Sigmoid colon (tissue), 7 donors: Measurements from ENCODE around the gene LRRC74B. TPM values are rescaled to one million over a fixed set of nuclear protein-coding genes. Genes with fewer than 3 reads are reported as not detected.

Experiments used
- DNase-seq: peaks from one replicate; pipeline ENCODE4 v3.0.0-alpha.2; 2019
- H3K27ac ChIP-seq, 4 donors: fragments of 200-600 bp; sonication (generic); one replicate each; pipeline ENCODE4 v1.5.1; 2016 to 2019; ENCODE audit warnings: mild to moderate bottlenecking in 1 of 4
- H3K27me3 ChIP-seq, 3 donors: fragments of 200-600 bp; sonication (generic); one replicate each; pipeline ENCODE4 v1.5.1; 2019; ENCODE audit warnings: mild to moderate bottlenecking in 1 of 3
- H3K36me3 ChIP-seq, 4 donors: fragments of 200-600 bp; sonication (generic); one replicate each; pipeline ENCODE4 v1.5.1; 2016 to 2019
- H3K4me1 ChIP-seq, 4 donors: fragments of 200-600 bp; sonication (generic); one replicate each; pipeline ENCODE4 v1.5.1; 2017 to 2019
- H3K4me3 ChIP-seq, 4 donors: fragments of 200-600 bp; sonication (generic); one replicate each; pipeline ENCODE4 v1.5.1; 2017 to 2019; ENCODE audit warnings: mild to moderate bottlenecking in 2 of 4, moderate library complexity in 1 of 4
- H3K9me3 ChIP-seq, 4 donors: fragments of 200-600 bp in 3 of 4; sonication (generic) in 3 of 4; one replicate each; pipeline versions ENCODE4 v1.5.1 to v1.6.1; 2013 to 2019
- CTCF ChIP-seq, 4 experiments: fragments of 450-650 bp in 3 of 4; fragments of 200-600 bp in 1 of 4; IDR thresholded peaks; one replicate each; pipeline ENCODE4 v1.5.1; 2016 to 2019; ENCODE audit warnings: antibody characterized with exemption in 4 of 4, mild to moderate bottlenecking in 3 of 4, moderate library complexity in 2 of 4
- EP300 ChIP-seq, 4 donors: sonication (generic); formaldehyde crosslinking; IDR thresholded peaks; one replicate each; pipeline ENCODE4 v1.6.1; 2017; ENCODE audit warnings: antibody characterized with exemption in 4 of 4
- POLR2A ChIP-seq, 2 donors: fragments of 450-650 bp; IDR thresholded peaks; one replicate each; pipeline ENCODE4 v1.6.1; 2016; ENCODE audit warnings: antibody characterized with exemption in 2 of 2, mild to moderate bottlenecking in 2 of 2, moderate library complexity in 2 of 2
- POLR2AphosphoS5 ChIP-seq, 4 donors: sonication (generic); formaldehyde crosslinking; IDR thresholded peaks; one replicate each; pipeline ENCODE4 v1.6.1; 2017; ENCODE audit warnings: antibody characterized with exemption in 4 of 4
- WGBS, 2 donors: extraction: QIAGEN DNeasy Blood & Tissue Kit; methylation state at CpG; one replicate each; pipeline ENCODE4 v1.1.7; 2013; 5-methylcytosine and 5-hydroxymethylcytosine counted together
- intact Hi-C: fragments of 100-400 bp; cut with DNase I; formaldehyde crosslinking; loops from one replicate; pipeline ENCODE4 v1.15.1; 2023
- polyA plus RNA-seq, 3 donors: library from polyadenylated mRNA; stranded (reverse); fragments of 200-250 nt; gene quantifications; one replicate each; pipeline ENCODE4 v1.2.3, GENCODE V29; 2013
- total RNA-seq, 4 donors: library from RNA; depleted of rRNA; stranded (reverse); fragments of >200 nt; gene quantifications; one replicate each; pipeline ENCODE4 v1.1.0, GENCODE V29; 2016
- donor health status: healthy with polysubstance abuse.
- donor health status: Bipolar disorder and iron deficiency.
- donor health status: healthy.

The LRRC74B gene
- total and polyA plus RNA-seq, 7 donors, result under 0.01 to 0.06 TPM; not detected in 5

- H3K9me3 ChIP-seq, result no peaks in the 10 kb centered on the region
- peaks cover 0 to 24% (median 22%) of the 10 kb centered on the region in 4 donors for H3K4me1 ChIP-seq
- H3K4me3 ChIP-seq, result peak within 1 kb of the TSS; percentile 37 to 57 (median 50)
- no peaks in the 10 kb centered on the region for H3K27me3 ChIP-seq
- H3K27ac ChIP-seq, result peak within 1 kb of the TSS; percentile 68 to 82 (median 74)
- no peak for DNase-seq
- TF ChIP-seq POLR2A (IDR thresholded peaks at IDR 0.05) (no peak), EP300 (IDR thresholded peaks at IDR 0.05) (no peak), POLR2AphosphoS5 (IDR thresholded peaks at IDR 0.05) (no peak)
- no peaks in the 10 kb centered on the region for H3K36me3 ChIP-seq
- WGBS, 2 donors, result 34 to 43% methylated on average over 12 of the region's 12 CpGs
- intact Hi-C loops, result no loop called here
Observed at GRCh38 chr22:21014726-21015465, 30.9 kb upstream of the LRRC74B start, which contains the start of gene P2RX6. Gene P2RX6 (plus strand): TSS chr22:21015165. CDS start chr22:21015175, 10 bp downstream.

GRCh38 chr22:21015466-21016006 lies 30.2 kb upstream of the LRRC74B start:
- H3K4me1 ChIP-seq, result peaks cover 0 to 24% (median 22%) of the 10 kb centered on the region in 4 donors
- H3K27ac ChIP-seq, result no peak overlapping the region
- DNase-seq, result no peak
- intact Hi-C loops, result no loop called here
- TF ChIP-seq POLR2A (IDR thresholded peaks at IDR 0.05) (no peak), POLR2AphosphoS5 (IDR thresholded peaks at IDR 0.05) (no peak), CTCF (IDR thresholded peaks at IDR 0.05) (no peak), EP300 (IDR thresholded peaks at IDR 0.05) (no peak)
- no peaks in the 10 kb centered on the region for H3K27me3 ChIP-seq
- no peaks in the 10 kb centered on the region for H3K36me3 ChIP-seq
- H3K4me3 ChIP-seq, result no peak overlapping the region
- WGBS, 2 donors, result 73 to 75% methylated on average over 10 of the region's 10 CpGs
- no peaks in the 10 kb centered on the region for H3K9me3 ChIP-seq

GRCh38 chr22:21016644-21017420 lies 28.9 kb upstream of the LRRC74B start:
- 60 to 81% methylated on average over 13 of the region's 13 CpGs for WGBS, 2 donors

GRCh38 chr22:21018314-21018713 lies 27.4 kb upstream of the LRRC74B start:
- peaks cover 0 to 24% (median 22%) of the 10 kb centered on the region in 4 donors for H3K4me1 ChIP-seq
- H3K27me3 ChIP-seq, result no peaks in the 10 kb centered on the region
- intact Hi-C loops, result no loop called here
- no peak for TF ChIP-seq POLR2AphosphoS5 (IDR thresholded peaks at IDR 0.05)
- TF ChIP-seq EP300 (IDR thresholded peaks at IDR 0.05), result no peak
- TF ChIP-seq CTCF (IDR thresholded peaks at IDR 0.05), result no peak
- no peak for TF ChIP-seq POLR2A (IDR thresholded peaks at IDR 0.05)
- no peaks in the 10 kb centered on the region for H3K9me3 ChIP-seq
- H3K36me3 ChIP-seq, result no peaks in the 10 kb centered on the region
- no peak overlapping the region for H3K27ac ChIP-seq
- H3K4me3 ChIP-seq, result no peak overlapping the region
- WGBS, 2 donors, result 89 to 94% methylated on average over 4 of the region's 4 CpGs
- DNase-seq, result no peak

More at GRCh38 chr22:21016644-21017420, 28.9 kb upstream of the LRRC74B start:
- H3K4me1 ChIP-seq, result peaks cover 0 to 24% (median 22%) of the 10 kb centered on the region in 4 donors
- H3K27me3 ChIP-seq, result no peaks in the 10 kb centered on the region
- intact Hi-C loops, result no loop called here
- H3K36me3 ChIP-seq, result no peaks in the 10 kb centered on the region
- H3K4me3 ChIP-seq, result no peak overlapping the region
- DNase-seq, result no peak
- no peak overlapping the region for H3K27ac ChIP-seq
- TF ChIP-seq CTCF (IDR thresholded peaks at IDR 0.05), result no peak
- TF ChIP-seq POLR2AphosphoS5 (IDR thresholded peaks at IDR 0.05), result no peak
- no peak for TF ChIP-seq POLR2A (IDR thresholded peaks at IDR 0.05)
- TF ChIP-seq EP300 (IDR thresholded peaks at IDR 0.05), result no peak
- no peaks in the 10 kb centered on the region for H3K9me3 ChIP-seq
